K562 (cell line): Measurements from ENCODE around the gene KCNT1.

Source experiments
- NFE2L1 ChIP-seq: fragments of 450-650 bp; IDR thresholded peaks from 2 replicates; pipeline ENCODE4 v1.6.1; 2016; ENCODE audit warnings: missing genetic modification characterization, low read depth, mild to moderate bottlenecking, missing compliant biosample characterization, moderate library complexity, borderline replicate concordance
- RAD21 ChIP-seq, 2 experiments: fragments of 250-450 bp in 1 of 2; fragments of 450-650 bp in 1 of 2; sonication (Bioruptor Pico) in 1 of 2; formaldehyde crosslinking in 1 of 2; IDR thresholded peaks in 1 of 2; conservative IDR thresholded peaks in 1 of 2; 2 replicates each; pipeline versions ENCODE4 v1.4.0 to v1.8.0; 2020 to 2022; ENCODE audit warnings: mild to moderate bottlenecking in 2 of 2, moderate library complexity in 1 of 2

GRCh38 chr9:135714242-135715055 is 12.5 kb downstream of the KCNT1 start:
- TF ChIP-seq NFE2L1 (tag) (no peak), RAD21 (CRISPR knock-in tag; conservative IDR thresholded peaks at IDR 0.05 in 1 of 2, IDR thresholded peaks at IDR 0.05 in 1 of 2) (no peak)
